ENCODE data around the gene SPATA32. TPM values are rescaled to one million over a fixed set of nuclear protein-coding genes. Genes with fewer than 3 reads are reported as not detected.
"Not testable (repeated sequence)": the region's sequence is repeated elsewhere in the genome, so short reads cannot be mapped to it uniquely, and the experiment has no call there.

The SPATA32 gene
- total and polyA plus RNA-seq, 9 donors: 0.04 to 0.08 TPM; not detected in 7

GRCh38 chr17:45305530-45306087 lies 43.7 kb upstream of the SPATA32 start:
- no peak for DNase-seq
- H3K9me3 ChIP-seq (replicated peaks; ENCODE audit: control insufficient read depth, low read depth, low read length): no peaks in the 10 kb centered on the region
- H3K4me1 ChIP-seq (ENCODE audit: control insufficient read depth, insufficient read depth, low read length): peaks cover 44% of the 10 kb centered on the region
- H3K27ac ChIP-seq (ENCODE audit: low read length): no peak overlapping the region
- H3K27me3 ChIP-seq (ENCODE audit: control insufficient read depth, insufficient read depth, low read length): no peaks in the 10 kb centered on the region
- H3K36me3 ChIP-seq (ENCODE audit: control insufficient read depth, insufficient read depth, low read length): peaks cover 6% of the 10 kb centered on the region
- no peak overlapping the region for H3K4me3 ChIP-seq (ENCODE audit: low read length)
- 40% methylated on average over 1 of the region's 3 CpGs for WGBS (ENCODE audit: insufficient coverage)

GRCh38 chr17:45302649-45303173 lies 40.8 kb upstream of the SPATA32 start:
- no peak for DNase-seq
- H3K4me3 ChIP-seq (ENCODE audit: low read length): no peak overlapping the region
- H3K36me3 ChIP-seq (ENCODE audit: control insufficient read depth, insufficient read depth, low read length): peaks cover 4% of the 10 kb centered on the region
- H3K9me3 ChIP-seq (replicated peaks; ENCODE audit: control insufficient read depth, low read depth, low read length): no peaks in the 10 kb centered on the region
- peak overlapping the region; percentile 55 for H3K27ac ChIP-seq (ENCODE audit: low read length)
- H3K4me1 ChIP-seq (ENCODE audit: control insufficient read depth, insufficient read depth, low read length): peaks cover 42% of the 10 kb centered on the region
- no peaks in the 10 kb centered on the region for H3K27me3 ChIP-seq (ENCODE audit: control insufficient read depth, insufficient read depth, low read length)
- WGBS (ENCODE audit: insufficient coverage): 70% methylated on average over 4 of the region's 10 CpGs

- Histone ChIP-seq H3K4me1 (ENCODE audit: control insufficient read depth, insufficient read depth, low read length) (peaks cover 39% of the 10 kb centered on the region), H3K27ac (ENCODE audit: low read length) (peak overlapping the region; percentile 47)
- 65% methylated on average over 6 of the region's 9 CpGs for WGBS (ENCODE audit: insufficient coverage)
- H3K9me3 ChIP-seq (replicated peaks; ENCODE audit: control insufficient read depth, low read depth, low read length); DNase-seq; H3K4me3 ChIP-seq (ENCODE audit: low read length); H3K27me3 ChIP-seq (ENCODE audit: control insufficient read depth, insufficient read depth, low read length); H3K36me3 ChIP-seq (ENCODE audit: control insufficient read depth, insufficient read depth, low read length): not testable (repeated sequence)
Observed at GRCh38 chr17:45302220-45302619, 40.3 kb upstream of the SPATA32 start.

GRCh38 chr17:45301674-45302073 lies 39.8 kb upstream of the SPATA32 start:
- 100% methylated on average over 1 of the region's 4 CpGs for WGBS (ENCODE audit: insufficient coverage)
- Histone ChIP-seq H3K36me3 (ENCODE audit: control insufficient read depth, insufficient read depth, low read length) (peaks cover 4% of the 10 kb centered on the region), H3K27ac (ENCODE audit: low read length) (peak overlapping the region; percentile 47), H3K9me3 (replicated peaks; ENCODE audit: control insufficient read depth, low read depth, low read length) (no peaks in the 10 kb centered on the region), H3K4me3 (ENCODE audit: low read length) (no peak overlapping the region), H3K27me3 (ENCODE audit: control insufficient read depth, insufficient read depth, low read length) (no peaks in the 10 kb centered on the region), H3K4me1 (ENCODE audit: control insufficient read depth, insufficient read depth, low read length) (peaks cover 44% of the 10 kb centered on the region)
- DNase-seq: no peak

- Histone ChIP-seq H3K4me3 (ENCODE audit: low read length) (no peak overlapping the region), H3K9me3 (replicated peaks; ENCODE audit: control insufficient read depth, low read depth, low read length) (no peaks in the 10 kb centered on the region), H3K27me3 (ENCODE audit: control insufficient read depth, insufficient read depth, low read length) (no peaks in the 10 kb centered on the region), H3K36me3 (ENCODE audit: control insufficient read depth, insufficient read depth, low read length) (peaks cover 4% of the 10 kb centered on the region), H3K27ac (ENCODE audit: low read length) (no peak overlapping the region), H3K4me1 (ENCODE audit: control insufficient read depth, insufficient read depth, low read length) (peaks cover 52% of the 10 kb centered on the region)
- DNase-seq: no peak
- 82% methylated on average over 5 of the region's 7 CpGs for WGBS (ENCODE audit: insufficient coverage)
Observed at GRCh38 chr17:45300060-45300751, 38.3 kb upstream of the SPATA32 start.

GRCh38 chr17:45299361-45299760 lies 37.5 kb upstream of the SPATA32 start:
- Histone ChIP-seq H3K4me3 (ENCODE audit: low read length) (no peak overlapping the region), H3K27ac (ENCODE audit: low read length) (peak overlapping the region; percentile 80), H3K27me3 (ENCODE audit: control insufficient read depth, insufficient read depth, low read length) (no peaks in the 10 kb centered on the region), H3K36me3 (ENCODE audit: control insufficient read depth, insufficient read depth, low read length) (peaks cover 4% of the 10 kb centered on the region), H3K9me3 (replicated peaks; ENCODE audit: control insufficient read depth, low read depth, low read length) (no peaks in the 10 kb centered on the region), H3K4me1 (ENCODE audit: control insufficient read depth, insufficient read depth, low read length) (peaks cover 58% of the 10 kb centered on the region)
- DNase-seq: peak; percentile 94
- no CpG with 5 or more reads among the region's 2 CpGs for WGBS (ENCODE audit: insufficient coverage)

- 71% methylated on average over 5 of the region's 8 CpGs for WGBS (ENCODE audit: insufficient coverage)
- no peaks in the 10 kb centered on the region for H3K9me3 ChIP-seq (replicated peaks; ENCODE audit: control insufficient read depth, low read depth, low read length)
- peaks cover 64% of the 10 kb centered on the region for H3K4me1 ChIP-seq (ENCODE audit: control insufficient read depth, insufficient read depth, low read length)
- peaks cover 4% of the 10 kb centered on the region for H3K36me3 ChIP-seq (ENCODE audit: control insufficient read depth, insufficient read depth, low read length)
- H3K27me3 ChIP-seq (ENCODE audit: control insufficient read depth, insufficient read depth, low read length): no peaks in the 10 kb centered on the region
- H3K4me3 ChIP-seq (ENCODE audit: low read length): no peak overlapping the region
- DNase-seq: no peak
- H3K27ac ChIP-seq (ENCODE audit: low read length): peak overlapping the region; percentile 80
Observed at GRCh38 chr17:45298546-45299285, 36.8 kb upstream of the SPATA32 start.

- Histone ChIP-seq H3K27ac (ENCODE audit: low read length) (no peak overlapping the region), H3K9me3 (replicated peaks; ENCODE audit: control insufficient read depth, low read depth, low read length) (no peaks in the 10 kb centered on the region), H3K4me3 (ENCODE audit: low read length) (no peak overlapping the region), H3K4me1 (ENCODE audit: control insufficient read depth, insufficient read depth, low read length) (peaks cover 73% of the 10 kb centered on the region), H3K27me3 (ENCODE audit: control insufficient read depth, insufficient read depth, low read length) (no peaks in the 10 kb centered on the region), H3K36me3 (ENCODE audit: control insufficient read depth, insufficient read depth, low read length) (peaks cover 7% of the 10 kb centered on the region)
- no peak for DNase-seq
- no CpG with 5 or more reads among the region's 1 CpG for WGBS (ENCODE audit: insufficient coverage)
Observed at GRCh38 chr17:45296833-45297124, 34.9 kb upstream of the SPATA32 start.

GRCh38 chr17:45296003-45296832 lies 34.3 kb upstream of the SPATA32 start:
- Histone ChIP-seq H3K27me3 (ENCODE audit: control insufficient read depth, insufficient read depth, low read length) (no peaks in the 10 kb centered on the region), H3K27ac (ENCODE audit: low read length) (no peak overlapping the region), H3K36me3 (ENCODE audit: control insufficient read depth, insufficient read depth, low read length) (peaks cover 7% of the 10 kb centered on the region), H3K4me1 (ENCODE audit: control insufficient read depth, insufficient read depth, low read length) (peaks cover 79% of the 10 kb centered on the region), H3K9me3 (replicated peaks; ENCODE audit: control insufficient read depth, low read depth, low read length) (no peaks in the 10 kb centered on the region), H3K4me3 (ENCODE audit: low read length) (no peak overlapping the region)
- DNase-seq: peak; percentile 63
- WGBS (ENCODE audit: insufficient coverage): 89% methylated on average over 7 of the region's 7 CpGs

All from muscle of leg (tissue), 11 donors.